Activated gamma-delta T cell treated with Interleukin-2 at 50 U/mL for 16 hours (primary cell): ENCODE measurements around the gene MAML1.
"Not testable (repeated sequence)": the region's sequence is repeated elsewhere in the genome, so short reads cannot be mapped to it uniquely, and the experiment has no call there.

ENCODE experiments used
- DNase-seq: peaks from one replicate; pipeline ENCODE4 v3.0.0-alpha.2; 2020

MAML1 gene

GRCh38 chr5:179732918-179733771 is 523 bp downstream of the MAML1 start:
- DNase-seq, result peak; percentile 26

- no peak for DNase-seq
These were observed 1.1 kb downstream of the MAML1 start for GRCh38 chr5:179733772-179734126.

- no peak for DNase-seq
These were observed 2.0 kb downstream of the MAML1 start for GRCh38 chr5:179734536-179735164.

- DNase-seq, result no peak
These were observed 6.1 kb downstream of the MAML1 start for GRCh38 chr5:179738742-179739141.

GRCh38 chr5:179744106-179744505 is 11.5 kb downstream of the MAML1 start:
- DNase-seq, result not testable (repeated sequence)

GRCh38 chr5:179746872-179747271 is 14.2 kb downstream of the MAML1 start:
- DNase-seq, result no peak

- no peak for DNase-seq
These were observed 15.2 kb downstream of the MAML1 start for GRCh38 chr5:179747811-179748210.

GRCh38 chr5:179749857-179750508 is 17.4 kb downstream of the MAML1 start:
- no peak for DNase-seq

- no peak for DNase-seq
These were observed 21.3 kb downstream of the MAML1 start for GRCh38 chr5:179753971-179754370.

- no peak for DNase-seq
These were observed 22.4 kb downstream of the MAML1 start for GRCh38 chr5:179755022-179755421.

GRCh38 chr5:179758955-179759354 is 26.3 kb downstream of the MAML1 start:
- no peak for DNase-seq

GRCh38 chr5:179759581-179760551 is 27.2 kb downstream of the MAML1 start:
- no peak for DNase-seq

- peak; percentile 8 for DNase-seq
These were observed 29.6 kb downstream of the MAML1 start for GRCh38 chr5:179762079-179762780.

GRCh38 chr5:179762781-179763176 is 30.2 kb downstream of the MAML1 start:
- DNase-seq, result no peak

- DNase-seq, result peak; percentile 44
These were observed 30.8 kb downstream of the MAML1 start for GRCh38 chr5:179763215-179763945.

GRCh38 chr5:179764056-179764455 is 31.4 kb downstream of the MAML1 start:
- DNase-seq, result no peak

- no peak for DNase-seq
These were observed 32.8 kb downstream of the MAML1 start for GRCh38 chr5:179765400-179765799.

GRCh38 chr5:179766021-179766725 is 33.6 kb downstream of the MAML1 start:
- no peak for DNase-seq

- DNase-seq, result no peak
These were observed 34.3 kb downstream of the MAML1 start for GRCh38 chr5:179766726-179767455.
